GM18502 (cell line): ENCODE data around the gene NDUFB3.
A peak's percentile ranks its signal among the peaks of the same experiment; 100 is the strongest.
"Not testable (repeated sequence)": the region's sequence is repeated elsewhere in the genome, so short reads cannot be mapped to it uniquely, and the experiment has no call there.

ENCODE experiments used
- ATAC-seq: cut with Tn5 transposase; IDR thresholded peaks from one replicate; pipeline ENCODE4 v1.9.1; 2021; ENCODE audit warnings: mild to moderate bottlenecking; ENCODE audit not compliant: unreplicated experiment, poor library complexity

The NDUFB3 gene

DNA sequence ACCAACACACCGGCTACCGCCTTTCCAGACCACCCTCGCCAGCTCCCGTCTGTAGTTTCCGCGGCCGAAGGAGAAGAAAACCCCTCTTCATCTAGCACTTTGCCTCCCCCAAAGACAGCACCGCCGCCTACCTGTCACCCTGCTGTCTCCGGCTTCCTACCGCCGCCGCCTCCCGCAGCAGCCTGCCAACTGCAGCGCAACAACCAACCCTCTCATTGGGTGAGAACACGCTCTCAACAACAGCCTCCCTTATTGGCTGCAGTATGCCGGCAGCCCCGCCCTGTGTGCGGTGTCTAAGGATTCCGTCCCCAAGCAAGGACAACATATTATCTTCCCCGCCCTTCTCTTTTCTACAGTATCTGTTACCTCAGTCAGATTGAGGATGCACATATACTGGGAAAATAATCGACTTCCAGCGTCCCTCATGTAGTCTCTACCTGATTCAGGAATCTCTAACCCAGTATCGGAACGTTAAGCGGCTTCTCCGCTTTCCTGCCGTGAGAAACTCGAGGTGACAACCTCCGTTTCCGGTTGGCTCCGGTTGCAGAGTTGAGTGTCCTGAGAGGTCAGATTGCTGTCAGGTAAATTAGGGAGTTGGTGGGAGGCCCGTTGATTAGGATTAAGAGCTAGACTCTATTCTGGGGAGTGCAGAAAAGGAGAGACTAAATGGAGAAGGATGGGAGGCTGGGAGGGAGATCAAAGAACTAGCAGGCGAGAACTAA, at the start of gene NDUFB3, which contains the start of gene HYCC2:
Gene NDUFB3 (plus strand): TSS at position 523 of the 722 bp plus-strand sequence. CDS start 6,882 bp downstream, outside the sequence.
Gene HYCC2 (minus strand): TSS at position 193 of the 722 bp plus-strand sequence. CDS start 47,662 bp downstream, outside the sequence.
- ATAC-seq = peak; percentile 97

DNA sequence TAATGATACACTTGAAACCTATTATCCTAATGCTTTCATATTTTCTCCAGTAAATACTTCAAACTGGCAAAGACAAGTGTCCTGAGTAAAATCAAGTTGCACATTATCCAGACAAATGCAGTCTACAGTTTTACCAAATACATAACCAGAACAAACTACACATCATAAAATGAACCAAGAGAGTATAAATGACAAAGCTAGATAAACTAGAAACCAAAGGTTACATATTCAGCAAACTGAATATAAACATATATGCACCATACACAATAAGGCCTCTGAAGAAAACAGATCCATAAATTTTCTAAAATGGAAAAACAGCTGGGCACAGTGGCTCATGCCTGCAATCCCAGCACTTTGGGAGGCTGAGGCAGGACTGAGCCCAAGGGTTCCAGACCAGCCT, 47.3 kb upstream of the NDUFB3 start:
- ATAC-seq = no peak

DNA sequence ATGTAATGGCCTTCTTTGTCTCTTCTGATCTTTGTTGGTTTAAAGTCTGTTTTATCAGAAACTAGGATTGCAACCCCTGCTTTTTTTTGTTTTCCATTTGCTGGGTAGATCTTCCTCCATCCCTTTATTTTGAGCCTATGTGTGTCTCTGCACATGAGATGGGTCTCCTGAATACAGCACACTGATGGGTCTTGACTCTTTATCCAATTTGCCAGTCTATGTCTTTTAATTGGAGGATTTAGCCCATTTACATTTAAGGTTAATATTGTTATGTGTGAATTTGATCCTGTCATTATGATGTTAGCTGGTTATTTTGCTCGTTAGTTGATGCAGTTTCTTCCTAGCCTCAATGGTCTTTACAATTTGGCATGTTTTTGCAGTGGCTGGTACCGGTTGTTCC, 37.4 kb upstream of the NDUFB3 start:
- not testable (repeated sequence) for ATAC-seq

DNA sequence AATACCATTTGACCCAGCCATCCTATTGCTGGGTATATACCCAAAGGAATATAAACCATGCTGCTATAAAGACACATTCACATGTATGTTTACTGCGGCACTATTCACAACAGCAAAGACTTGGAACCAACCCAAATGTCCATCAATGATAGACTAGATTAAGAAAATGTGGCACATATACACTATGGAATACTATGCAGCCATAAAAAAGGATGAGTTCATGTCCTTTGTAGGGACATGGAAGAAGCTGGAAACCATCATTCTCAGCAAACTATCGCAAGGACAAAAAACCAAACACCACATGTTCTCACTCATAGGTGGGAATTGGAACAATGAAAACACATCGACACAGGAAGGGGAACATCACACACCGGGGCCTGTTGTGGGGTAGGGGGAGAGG, 33.4 kb upstream of the NDUFB3 start:
- ATAC-seq = not testable (repeated sequence)

DNA sequence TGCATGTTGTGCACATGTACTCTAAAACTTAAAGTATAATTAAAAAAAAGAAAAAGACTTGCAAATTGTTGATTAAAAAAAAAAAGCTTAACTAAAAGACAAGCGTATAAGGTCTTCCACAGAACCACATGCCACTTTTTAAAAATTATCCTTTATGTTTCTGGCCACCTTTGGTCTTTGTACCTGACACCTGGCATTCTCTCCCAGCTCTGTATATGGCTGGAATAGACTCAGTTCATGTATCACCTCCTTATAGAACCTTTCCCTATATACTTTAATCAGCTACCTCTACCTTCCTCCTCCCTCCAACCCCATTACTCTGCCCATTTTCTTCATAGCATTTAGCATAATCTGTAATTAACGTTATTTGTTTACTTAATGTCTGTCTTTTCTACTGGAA, 32.9 kb upstream of the NDUFB3 start:
- ATAC-seq = no peak

DNA sequence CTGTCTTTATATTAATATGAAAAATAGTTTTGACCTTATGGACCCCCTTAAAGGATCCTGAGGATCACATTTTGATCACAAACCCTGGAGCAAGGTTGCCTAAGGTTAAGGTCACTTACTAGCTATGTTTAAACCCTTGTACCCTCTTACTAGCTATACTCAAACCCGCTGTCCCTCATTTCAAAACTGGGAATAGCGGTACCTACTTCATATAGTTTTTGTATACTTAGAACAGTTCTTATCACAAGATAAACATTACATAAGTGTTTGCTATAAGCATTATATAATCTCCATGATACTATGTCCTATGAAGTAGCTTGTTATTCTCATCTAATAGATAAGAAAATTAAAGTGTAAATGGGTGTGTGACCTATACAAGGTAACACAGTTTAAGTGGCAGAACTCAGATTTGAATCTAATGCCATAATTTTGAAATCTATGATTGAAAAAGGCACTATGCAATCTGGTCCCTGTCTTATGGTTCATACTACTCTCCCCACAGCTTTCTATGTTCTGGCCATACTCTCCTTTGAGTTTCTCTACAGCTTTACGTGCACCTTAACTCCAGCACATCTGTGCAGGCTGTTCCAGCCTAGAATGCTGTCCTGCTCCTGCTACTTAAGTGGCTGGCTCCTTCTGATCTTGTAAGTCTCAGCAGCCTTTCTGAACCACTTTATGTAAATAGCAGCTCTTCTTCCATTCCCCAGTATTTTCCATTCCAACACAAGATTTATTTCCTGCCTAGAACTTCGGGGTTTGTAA, 30.8 kb upstream of the NDUFB3 start:
- ATAC-seq = no peak

DNA sequence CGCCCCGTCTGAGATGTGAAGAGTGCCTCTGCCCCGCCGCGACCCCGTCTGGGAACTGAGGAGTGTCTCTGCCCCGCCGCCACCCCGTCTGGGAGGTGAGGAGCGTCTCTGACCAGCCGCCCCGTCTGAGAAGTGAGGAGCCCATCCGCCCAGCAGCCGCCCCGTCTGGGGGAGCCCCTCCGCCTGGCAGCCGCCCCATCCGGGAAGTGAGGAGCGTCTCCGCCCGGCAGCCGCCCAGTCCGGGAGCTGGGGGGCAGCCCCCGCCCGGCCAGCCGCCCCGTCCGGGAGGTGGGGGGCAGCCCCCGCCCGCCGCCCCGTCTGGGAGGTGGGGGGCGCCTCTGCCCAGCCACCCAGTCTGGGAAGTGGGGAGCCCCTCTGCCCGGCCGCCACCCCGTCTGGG, 29.4 kb upstream of the NDUFB3 start:
- ATAC-seq = not testable (repeated sequence)

DNA sequence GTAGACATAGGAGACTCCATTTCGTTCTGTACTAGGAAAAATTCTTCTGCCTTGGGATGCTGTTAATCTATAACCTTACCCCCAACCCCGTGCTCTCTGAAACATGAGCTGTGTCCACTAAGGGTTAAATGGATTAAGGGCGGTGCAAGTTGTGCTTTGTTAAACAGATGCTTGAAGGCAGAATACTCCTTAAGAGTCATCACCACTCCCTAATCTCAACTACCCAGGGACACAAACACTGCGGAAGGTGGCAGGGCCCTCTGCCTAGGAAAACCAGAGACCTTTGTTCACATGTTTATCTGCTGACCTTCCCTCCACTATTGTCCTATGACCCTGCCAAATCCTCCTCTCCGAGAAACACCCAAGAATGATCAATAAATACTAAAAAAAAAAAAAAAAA, 28.8 kb upstream of the NDUFB3 start:
- ATAC-seq = not testable (repeated sequence)

DNA sequence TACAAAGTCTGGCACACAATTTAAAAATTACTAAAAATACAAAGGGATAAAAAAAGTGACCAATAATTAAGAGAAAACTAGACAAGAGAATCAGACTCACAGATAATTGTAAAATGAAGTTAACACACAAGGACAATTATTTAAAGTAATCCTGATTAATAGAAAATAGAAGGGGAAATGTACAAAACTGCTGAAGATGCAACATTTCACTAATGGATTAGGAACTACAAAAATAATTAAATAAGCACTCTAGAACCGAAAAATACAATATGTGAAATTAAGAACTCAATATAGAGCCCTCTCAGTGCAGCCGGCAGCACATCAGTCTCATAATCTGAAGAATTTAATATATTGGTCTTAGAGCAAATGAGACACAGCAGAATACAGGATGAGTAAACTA, 24.9 kb upstream of the NDUFB3 start:
- ATAC-seq = no peak

DNA sequence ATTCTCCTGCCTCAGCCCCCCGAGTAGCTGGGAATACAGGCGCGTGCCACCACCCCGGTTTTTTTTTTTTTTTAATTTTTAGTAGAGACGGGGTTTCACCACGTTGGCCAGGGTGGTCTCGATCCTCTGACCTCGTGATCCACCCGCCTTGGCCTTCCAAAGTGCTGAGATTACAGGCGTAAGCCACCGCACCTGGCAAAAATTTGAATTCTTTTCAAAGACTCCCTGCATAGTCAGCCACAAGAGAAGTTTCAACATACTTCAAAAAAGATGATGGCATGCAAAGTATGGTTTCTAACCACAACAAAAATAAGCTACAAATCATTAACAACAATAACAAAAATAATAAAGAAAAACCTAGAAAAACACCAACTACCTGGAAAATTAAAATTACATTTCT, 22.3 kb upstream of the NDUFB3 start:
- no peak for ATAC-seq

DNA sequence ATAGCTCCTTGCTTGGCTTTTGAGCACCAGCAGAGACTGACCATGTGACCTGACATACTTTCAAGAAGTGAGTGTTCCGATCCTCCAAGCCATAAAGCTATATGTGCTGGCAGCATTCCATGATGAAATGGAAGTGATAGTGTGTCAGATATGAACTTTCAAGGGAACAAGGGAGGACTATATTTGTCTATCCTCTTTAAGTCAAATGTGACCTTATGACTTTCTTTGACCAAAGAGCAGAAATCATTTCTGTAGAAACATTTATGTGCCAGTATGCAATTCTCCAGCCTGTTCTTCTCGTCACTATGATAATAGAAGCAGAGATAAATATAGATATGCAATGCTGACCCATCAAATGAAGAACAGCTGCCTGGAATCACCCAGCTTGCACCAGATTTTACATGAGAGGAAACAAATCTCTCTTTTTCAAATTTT, 14.7 kb upstream of the NDUFB3 start:
- no peak for ATAC-seq

DNA sequence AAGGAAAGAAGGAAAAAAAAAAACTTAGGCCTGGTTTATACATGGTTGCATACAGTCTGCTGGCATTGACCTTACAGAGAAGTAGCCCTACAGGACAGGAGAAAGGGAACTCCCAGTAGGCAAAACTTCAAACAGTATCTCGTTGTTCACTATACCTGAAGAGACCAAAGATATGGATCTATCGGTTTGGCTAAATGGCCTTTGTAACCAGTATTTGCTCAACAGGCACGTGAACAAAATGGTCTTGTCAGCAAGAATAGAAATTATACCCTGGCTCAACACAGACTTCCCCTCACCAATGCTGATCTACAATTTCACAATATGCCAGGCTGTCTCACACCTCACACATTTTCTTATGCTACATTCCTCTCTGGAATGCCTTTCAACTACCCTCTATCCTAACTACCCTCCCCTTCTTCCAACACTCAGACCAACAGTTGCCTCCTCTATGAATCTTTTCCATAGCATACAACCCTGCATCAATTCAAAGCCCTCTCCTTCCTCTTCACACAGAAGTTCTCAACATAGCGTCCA, 14.0 kb upstream of the NDUFB3 start:
- no peak for ATAC-seq

DNA sequence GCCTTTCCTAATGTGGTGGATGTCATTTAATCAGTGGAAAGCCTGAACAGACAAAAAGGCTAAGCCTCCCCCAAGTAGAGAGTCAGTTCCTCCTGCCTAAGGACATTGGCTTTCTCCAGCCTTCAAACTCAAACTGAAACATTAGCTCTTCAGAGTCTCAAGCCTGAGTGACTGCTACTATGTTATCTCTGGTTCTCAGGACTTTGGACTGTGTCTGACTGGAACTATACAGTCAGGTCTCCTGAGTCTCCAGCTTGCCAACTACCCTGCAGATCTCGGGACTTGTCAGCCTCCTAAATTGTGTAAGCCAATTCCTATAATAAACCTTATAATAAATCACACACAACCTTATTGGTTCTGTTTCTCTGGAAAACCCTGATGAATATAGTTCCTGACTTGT, 12.9 kb upstream of the NDUFB3 start:
- ATAC-seq = no peak

DNA sequence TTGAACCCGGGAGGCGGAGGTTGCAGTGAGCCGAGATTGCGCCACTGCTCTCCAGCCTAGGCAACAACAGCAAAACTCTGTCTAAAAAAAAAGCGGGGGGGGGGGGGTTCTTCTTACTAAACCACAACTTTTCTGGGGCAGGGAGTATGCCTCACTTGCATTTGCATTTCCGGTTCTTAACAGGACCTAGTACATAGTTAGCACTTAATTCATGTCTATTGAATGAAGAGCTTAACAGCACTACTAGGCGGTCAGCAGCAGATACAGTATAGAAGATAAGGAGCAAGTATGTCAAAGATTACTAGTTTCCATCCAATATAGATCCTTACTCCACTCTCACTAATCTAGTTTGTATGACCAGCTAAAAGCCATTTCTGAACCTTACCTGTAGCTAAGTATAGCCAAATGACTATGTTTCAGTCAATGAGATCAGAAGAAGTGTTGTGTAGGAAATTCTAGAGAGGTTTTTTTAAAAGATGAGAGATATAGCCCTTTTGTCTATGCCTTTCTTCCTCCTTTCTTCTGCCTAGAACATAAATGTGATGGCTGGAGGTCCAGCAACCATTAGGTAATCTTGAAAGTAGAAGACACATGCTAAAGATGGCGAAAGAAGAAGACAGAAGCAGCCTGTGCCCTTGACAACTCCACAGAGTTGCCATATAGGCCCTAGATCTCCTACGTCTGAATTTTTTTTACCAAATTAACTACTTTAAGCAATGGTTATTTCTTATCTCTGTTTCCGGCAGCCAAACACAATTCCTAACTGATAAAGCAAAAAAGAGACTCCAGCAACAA, 11.6 kb upstream of the NDUFB3 start:
- ATAC-seq = no peak

DNA sequence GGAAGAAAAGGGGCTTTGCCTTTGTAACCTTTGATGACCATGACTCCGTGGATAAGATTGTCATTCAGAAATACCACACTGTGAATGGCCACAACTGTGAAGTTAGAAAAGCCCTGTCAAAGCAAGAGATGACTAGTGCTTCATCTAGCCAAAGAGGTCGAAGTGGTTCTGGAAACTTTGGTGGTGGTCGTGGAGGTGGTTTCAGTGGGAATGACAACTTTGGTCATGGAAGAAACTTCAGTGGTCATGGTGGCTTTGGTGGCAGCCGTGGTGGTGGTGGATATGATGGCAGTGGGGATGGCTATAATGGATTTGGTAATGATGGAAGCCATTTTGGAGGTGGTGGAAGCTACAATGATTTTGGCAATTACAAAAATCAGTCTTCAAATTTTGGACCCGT, 8.3 kb upstream of the NDUFB3 start:
- ATAC-seq = not testable (repeated sequence)

DNA sequence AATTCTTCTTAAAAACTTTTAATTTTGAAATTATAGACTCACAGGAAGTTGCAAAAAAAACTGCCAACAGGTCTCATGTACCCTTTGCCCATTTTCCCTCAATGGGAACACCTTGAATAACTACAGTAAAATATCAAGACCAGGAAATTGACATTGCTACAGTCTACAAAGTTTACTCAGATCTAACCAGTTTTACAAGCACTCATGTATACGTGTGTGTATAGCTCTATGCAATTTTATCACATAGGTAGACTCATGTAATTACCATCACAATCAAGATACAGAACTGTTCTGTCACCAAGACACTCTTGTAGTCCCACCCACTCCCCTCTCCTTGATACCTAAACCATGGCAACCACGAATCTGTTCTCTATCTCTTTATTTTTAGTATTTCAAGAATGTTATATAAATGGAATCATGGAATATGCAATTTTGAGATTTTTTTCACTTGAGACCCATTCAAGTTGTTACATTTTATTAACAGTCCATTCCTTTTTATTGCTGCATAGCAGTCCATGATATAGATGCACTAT, 6.9 kb upstream of the NDUFB3 start:
- no peak for ATAC-seq

DNA sequence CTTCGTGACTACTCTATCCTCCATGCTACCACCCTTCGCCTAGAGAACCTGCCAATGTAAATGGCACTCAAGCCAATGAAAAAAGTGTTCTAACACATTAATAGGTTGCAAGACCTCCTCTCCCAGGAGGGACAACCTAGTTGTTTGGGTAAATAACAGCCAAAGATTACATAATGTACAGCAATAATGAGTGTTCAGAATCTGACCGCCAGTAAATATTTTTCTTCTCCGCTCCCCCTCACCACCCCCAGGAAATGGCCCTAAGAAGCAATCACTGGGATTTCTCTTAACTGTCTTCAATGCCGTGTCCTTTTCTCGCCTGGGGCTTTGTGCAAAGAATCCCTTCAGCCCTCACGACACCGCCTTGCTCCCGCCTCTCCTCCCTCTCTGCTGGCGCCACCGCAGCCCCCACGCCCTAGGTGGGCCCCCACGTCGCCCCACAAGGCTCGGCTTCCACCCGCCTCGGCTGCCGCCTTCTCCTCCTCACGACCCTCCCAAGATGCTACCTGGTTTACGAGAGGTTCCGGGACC, 788 bp upstream of the NDUFB3 start:
- peak; percentile 34 for ATAC-seq

DNA sequence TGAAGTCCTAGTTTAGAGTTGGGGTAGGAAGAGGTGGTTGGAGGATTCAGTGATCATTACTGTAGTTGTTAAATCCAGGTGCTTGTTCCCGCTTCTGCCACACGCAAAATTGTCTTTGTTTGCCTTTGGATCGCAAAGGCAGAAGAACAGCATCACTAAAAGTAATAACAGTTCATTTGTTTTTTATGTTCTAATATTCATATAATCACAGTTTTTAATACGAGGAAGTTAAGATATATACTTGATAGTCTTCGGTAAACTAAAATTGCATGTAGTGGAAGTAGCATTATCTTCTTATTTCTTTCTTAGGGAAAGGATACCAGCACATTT, 365 bp downstream of the NDUFB3 start:
- ATAC-seq = peak; percentile 8

DNA sequence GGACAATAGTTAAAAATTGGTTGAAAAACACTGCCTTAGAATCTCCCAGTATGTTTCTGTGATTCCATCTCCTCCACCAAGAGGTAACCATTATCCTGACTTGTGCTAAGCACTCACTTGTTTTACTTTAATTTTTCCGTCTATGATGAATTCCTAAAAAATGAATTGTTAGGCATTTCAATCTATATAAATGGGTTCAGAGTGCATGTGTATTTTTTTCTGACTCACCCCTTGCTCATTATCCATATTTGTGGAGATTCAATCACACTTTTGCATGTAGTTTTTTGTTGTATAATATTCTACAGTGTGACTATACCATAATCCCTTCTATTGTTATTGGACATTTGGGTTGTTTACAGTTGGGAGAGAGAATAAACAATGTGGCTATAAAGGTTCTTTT, 1.3 kb downstream of the NDUFB3 start:
- ATAC-seq = no peak

DNA sequence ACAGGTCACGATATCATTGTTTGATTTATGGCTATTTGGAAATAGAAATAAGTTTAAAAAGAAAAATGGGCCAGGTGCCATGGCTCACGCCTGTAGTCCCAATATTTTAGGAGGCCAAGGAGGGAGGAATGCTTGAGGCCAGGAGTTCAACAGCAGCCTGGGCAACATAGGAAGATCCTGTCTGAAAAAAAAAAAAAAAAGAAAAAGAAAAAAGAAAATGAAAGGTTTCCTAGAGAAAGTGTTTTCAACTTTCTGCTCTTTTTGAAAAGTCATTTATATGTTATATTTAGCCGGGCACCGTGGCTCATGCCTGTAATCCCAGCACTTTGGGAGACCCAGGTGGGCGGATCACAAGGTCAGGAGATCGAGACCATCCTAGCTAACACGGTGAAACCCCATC, 3.2 kb downstream of the NDUFB3 start:
- ATAC-seq = no peak
